Activated naive CD4-positive, alpha-beta T cell treated with anti-CD3 and anti-CD28 coated beads, Interleukin-2, amount 50 U/mL, for 16 hours (primary cell): ENCODE measurements around the gene LRRC57.

Experiments used
- DNase-seq: peaks from one replicate; pipeline ENCODE4 v3.0.0-alpha.2; 2020

The LRRC57 gene

DNA sequence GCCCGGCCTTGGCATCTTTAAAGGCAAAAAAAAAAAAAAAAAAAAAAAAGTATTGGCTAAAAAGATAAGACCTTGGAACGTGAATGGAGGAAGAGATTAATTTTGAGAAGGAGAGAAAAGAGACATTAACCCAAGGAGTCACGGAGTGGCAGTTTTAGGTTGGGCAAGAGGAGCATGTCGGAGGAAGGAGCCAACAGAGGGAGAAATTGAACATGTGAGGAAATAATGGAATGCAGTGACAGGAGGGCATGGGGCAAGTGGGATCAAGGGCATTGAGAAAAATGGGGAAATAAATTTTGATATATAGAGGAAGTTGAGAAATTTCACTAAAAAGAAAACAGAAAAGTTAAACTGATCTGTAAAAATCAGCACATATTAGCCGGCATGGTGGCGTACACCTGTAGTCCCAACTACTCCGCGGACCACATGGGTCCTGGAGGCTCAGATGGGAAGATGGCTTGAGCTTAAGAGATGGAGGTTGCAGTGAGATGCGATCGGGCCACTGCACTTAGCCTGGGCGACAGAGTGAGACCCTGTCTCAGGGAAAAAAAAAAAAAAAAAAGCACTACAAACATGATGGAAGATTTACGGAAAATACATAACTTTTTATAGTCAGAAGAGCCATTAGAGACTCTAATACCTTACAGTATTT lies 1.3 kb upstream of the LRRC57 start:
- DNase-seq: no peak

DNA sequence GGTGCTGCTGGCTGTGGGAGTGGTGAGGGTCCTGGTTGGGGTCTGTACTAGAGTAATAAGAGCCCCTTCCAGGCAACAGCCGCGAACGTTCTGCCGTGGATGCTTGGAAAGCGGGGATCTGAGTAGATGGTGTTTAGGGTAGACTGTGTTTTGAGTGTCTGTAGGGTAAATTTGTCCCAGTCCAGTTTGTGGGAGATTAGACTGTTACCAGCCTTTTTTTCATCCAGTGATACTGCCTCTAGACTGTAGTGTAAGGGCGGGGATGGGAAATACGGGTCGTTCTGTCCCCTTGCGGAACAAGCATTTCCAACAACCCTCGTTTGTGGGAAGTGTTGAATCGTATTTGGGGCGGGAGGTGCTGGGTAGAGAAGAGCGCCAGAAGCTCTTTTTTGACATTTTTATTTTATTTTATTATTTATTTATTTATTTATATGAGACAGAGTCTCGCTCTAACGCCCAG lies 469 bp upstream of the LRRC57 start:
- no peak for DNase-seq

GRCh38 chr15:42547918-42548248 lies 710 bp downstream of the LRRC57 start:
- DNase-seq: no peak

- DNase-seq: no peak
Observed at GRCh38 chr15:42544853-42545629, 3.6 kb downstream of the LRRC57 start.

- DNase-seq: no peak
Observed at GRCh38 chr15:42533246-42533645, 15.3 kb downstream of the LRRC57 start.

DNA sequence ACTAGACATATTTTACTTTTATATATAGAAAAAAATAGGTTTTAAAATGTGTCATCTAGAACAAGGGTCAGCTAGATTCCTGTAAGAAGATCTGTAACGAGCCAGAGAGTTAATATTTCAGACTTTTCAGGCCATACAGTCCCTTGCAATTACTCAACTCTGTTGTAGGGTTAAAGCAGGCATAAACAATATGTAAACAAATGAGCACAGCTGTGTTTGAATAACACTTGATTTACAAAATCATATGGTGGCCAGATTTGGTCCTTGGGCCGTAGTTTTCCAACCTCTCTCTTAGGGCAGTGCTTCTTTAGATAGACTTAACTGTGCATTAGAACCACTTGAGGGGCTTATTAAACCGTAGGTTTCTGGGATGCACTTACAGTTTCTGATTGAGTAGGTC lies 19.6 kb downstream of the LRRC57 start:
- no peak for DNase-seq

DNA sequence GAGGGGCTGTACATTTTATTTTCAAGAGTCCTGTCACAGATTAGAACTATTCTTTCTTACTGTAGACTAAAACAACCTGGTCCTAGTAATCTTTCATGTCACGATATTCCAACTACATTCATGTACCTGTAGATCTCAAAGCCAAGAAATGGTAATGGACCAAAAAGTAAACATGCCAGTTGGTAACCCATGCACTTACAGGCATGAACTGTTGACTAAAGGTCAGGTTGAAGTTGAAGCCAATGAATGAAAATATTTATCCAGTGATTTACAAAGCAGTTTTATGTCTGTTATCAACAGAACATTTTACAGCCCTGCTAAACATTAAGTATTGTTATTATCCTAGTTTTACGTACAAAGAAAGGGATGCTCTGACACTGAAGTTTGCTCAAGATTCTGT lies 25.3 kb downstream of the LRRC57 start:
- no peak for DNase-seq

DNA sequence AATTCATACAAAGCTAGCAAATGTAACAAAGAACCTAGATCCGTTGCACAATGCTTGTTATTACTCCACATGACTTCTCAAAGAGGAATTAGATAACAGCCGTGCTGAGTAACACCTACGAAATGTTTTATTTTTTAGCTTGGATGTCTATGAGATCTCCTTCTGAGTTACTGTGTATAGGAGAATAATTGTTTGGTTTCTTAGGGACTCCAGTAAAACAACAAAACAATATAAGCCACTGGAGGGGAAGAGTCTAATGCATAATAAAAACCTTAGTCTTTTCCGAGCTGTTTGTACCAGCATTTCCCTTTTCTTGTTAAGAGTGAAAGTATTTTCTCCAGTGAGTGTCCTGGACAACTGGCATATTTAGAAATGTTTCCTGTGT lies 37.6 kb downstream of the LRRC57 start:
- DNase-seq: no peak

- no peak for DNase-seq
Observed at GRCh38 chr15:42510258-42511006, 38.2 kb downstream of the LRRC57 start.

GRCh38 chr15:42508263-42508690 lies 40.3 kb downstream of the LRRC57 start:
- no peak for DNase-seq

- no peak for DNase-seq
Observed at GRCh38 chr15:42507514-42507913, 41.1 kb downstream of the LRRC57 start.

- DNase-seq: no peak
Observed at GRCh38 chr15:42504631-42505030, 44.0 kb downstream of the LRRC57 start.

DNA sequence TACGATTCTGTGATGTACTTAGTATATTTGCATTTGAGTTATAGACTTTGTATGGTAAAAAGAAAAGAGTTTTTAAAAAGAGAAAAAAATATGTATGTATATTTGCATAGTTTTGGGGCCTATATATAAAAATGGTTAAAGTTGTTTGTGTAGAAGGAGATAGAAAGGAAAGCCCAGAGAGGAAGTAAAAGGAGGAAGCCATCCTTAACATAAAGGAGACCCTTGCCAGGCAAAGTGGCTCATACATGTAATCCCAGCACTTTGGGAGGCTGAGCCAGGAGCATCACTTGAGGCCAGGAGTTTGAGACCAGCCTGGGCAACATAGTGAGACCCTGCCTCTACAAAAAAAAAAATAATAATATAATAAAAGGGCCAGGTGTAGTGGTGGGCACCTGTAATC lies 44.8 kb downstream of the LRRC57 start:
- no peak for DNase-seq

DNA sequence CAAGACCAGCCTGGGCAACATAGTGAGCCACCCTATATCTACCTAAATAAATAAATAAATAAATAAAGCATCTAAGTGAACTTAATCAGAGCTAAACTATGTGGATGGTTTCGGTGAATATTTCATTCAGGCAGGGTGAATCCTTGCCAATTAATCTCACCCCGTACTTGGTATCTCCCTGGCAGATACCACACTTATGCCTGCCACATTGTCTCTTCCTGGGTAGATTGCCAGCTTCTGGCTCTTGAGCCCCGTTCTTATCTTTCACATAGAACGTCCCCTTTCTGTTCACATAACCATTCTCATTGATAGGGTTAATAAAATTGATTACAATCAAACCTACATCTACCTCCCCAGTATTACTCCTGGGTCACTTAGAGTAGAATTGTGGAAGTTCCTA lies 46.1 kb downstream of the LRRC57 start:
- no peak for DNase-seq

DNA sequence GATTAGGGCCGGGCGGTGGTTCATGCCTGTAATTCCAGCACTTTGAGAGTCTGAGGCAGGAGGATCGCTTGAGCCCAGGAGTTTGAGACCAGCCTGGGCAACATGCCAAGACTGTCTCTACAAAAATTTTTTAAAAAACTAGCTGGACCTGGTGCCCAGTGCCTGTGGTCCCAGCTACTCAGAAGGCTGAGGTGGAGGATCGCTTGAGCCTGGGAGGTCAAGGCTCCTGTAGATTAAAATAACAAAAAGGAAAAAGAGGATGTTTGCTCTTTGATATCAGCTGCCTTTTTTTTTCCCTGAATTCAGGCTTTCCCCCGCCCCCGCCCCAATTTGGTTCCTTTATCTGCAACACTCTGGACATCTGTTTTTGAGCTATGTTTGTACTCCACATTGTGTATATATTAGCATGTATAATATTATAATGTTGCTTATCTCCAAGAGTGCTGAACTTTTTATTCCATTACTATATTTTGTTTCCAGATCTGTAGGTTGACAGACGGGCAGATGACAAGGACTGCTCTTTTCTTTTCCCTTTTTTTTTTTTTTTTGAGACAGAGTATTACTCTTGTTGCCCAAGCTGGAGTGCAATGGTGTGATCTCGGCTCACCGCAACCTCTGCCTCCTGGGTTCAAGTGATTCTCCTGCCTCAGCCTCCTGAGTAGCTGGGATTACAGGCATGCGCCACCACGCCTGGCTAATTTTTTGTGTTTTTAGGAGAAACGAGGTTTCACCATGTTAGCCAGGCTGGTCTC lies 48.6 kb downstream of the LRRC57 start:
- no peak for DNase-seq

DNA sequence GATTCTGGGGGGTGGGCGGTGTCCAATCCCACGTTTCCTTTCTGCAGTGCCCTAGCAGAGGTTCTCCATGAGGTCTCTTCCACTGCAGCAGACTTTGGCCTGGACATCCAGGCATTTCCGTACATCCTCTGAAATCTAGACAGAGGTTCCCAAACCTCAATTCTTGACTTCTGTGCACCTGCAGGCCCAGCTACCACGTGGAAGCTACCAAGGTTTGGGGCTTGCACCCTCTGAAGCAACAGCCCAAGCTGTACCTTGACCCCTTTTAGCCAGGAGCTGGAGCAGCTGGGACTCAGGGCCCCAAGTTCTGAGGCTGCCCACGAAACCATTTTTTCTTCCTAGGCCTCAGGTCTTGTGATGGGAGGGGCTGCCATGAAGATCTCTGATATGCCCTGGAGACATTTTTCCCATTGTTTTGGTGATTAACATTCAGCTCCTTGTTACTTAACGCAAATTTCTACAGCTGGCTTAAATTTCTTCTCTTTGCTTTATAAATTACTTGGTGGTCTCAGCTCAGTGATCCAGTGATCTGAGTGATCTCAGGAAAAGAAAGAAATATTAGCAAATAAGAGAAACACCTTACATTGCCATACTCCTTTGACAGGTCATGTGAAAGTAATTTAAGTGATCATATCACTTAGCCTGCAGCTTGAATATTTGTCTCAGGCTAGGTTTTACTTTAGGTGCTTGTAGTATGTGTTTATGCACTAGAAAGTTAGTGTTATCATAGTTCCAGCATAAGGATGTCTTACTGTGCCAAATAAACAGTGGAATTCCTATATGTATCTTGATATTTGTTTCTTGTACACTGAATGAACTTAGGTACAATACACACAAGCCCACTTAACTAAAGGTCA lies 50.2 kb downstream of the LRRC57 start:
- no peak for DNase-seq

DNA sequence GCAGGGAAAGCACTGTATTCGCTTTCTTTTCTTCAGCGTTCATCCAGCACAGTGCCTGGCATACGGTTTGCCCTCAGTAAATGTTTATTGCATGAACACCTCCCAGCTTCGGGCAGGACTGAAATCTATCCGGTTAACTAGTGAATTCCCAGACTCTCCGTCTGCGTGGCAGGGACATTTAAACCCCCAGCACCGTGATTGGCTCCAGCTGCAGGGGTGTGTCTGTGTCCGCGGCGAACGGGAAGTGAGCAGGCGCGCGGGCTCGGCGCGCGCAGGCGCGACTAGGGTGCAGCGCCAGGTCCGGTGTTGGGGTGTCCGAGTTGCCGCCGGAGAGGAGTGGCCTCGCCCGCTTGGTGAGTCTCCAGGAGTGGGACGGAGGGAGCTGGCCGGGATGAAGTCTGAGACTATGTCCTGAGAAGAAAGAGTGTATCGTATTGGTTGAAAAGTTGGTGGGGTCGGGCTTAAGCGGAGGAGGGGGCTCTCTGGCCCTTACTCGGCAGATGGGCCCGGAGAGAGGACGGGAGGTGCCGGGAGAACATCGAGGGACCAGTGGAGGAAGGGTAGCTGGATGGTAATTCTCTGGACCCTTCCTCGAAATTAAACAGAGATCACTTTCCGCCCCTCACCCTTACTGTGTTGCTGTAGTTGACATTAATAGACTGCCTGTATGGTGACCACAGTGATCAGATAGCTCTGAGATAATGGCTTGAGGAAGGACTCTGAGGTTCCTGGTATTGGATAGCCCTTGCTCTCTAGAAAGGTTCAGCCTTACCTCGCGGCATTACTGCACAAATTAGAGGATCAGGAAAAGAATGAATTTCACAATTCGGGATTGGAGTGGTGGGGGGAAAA lies 53.0 kb downstream of the LRRC57 start, which contains the start of gene SNAP23:
SNAP23 (plus strand) TSS at position 274 of the 852 bp plus-strand sequence. CDS start 16,213 bp downstream, outside the sequence.
- DNase-seq: peak; percentile 79

GRCh38 chr15:42494998-42495360 lies 53.6 kb downstream of the LRRC57 start:
- DNase-seq: no peak

- DNase-seq: no peak
Observed at GRCh38 chr15:42493679-42494078, 54.9 kb downstream of the LRRC57 start.

- DNase-seq: no peak
Observed at GRCh38 chr15:42491539-42492225, 56.9 kb downstream of the LRRC57 start.
